Fibroblast of pulmonary artery (primary cell): ENCODE results near the gene L1TD1.

Source experiments
- DNase-seq: peaks from one replicate; pipeline ENCODE4 v3.0.0-alpha.2; 2010; ENCODE audit warnings: low read depth
- H3K4me3 ChIP-seq: replicated peaks from 2 replicates; pipeline ENCODE4 v1.5.1; 2011; ENCODE audit warnings: low read depth, mild to moderate bottlenecking, control low read depth, low read length, moderate library complexity
- TF ChIP-seq, protein P1 (sequence below): IDR thresholded peaks from 2 replicates; pipeline ENCODE4 v1.5.1; 2011; ENCODE audit warnings: mild to moderate bottlenecking, control low read depth, low read length, inconsistent platforms; ENCODE audit errors: missing control alignments

Gene L1TD1

DNA sequence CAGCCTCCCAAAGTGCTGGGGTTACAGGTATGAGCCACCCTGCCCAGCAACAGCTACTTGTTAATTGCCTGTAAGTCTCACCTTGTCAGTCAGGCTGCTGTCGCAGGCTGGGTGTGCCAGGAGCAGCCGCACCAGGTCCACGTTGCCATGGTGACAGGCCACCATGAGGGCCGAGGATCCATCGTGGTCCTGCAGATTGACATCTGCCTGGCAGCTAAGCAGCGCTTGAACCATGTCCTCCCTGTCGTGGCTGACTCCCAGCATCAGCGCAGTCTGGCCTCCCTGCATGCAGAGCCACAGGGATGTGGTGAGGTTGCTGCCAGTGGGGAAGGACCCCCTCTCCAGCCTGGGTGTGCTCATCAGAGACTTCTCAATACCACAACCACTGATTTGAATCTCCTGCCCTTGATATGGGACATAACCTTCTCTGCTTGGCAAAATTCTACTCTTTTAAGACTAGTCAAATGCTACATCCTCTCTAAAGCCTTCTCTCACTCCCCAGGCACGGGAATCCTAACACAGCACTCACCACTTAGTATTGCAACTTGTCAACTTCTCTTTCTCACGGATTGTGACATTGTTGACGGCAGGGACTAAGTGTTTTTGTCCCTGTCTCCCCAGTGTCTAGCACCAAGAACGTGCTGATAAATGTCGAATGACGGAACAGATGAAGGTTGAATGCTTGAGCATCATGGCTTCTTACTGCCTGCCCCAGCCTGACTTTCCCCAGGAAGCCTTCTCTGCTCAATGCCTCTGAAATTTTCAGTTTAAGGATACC is 52.9 kb downstream of the L1TD1 start:
- TF ChIP-seq, protein P1, sequence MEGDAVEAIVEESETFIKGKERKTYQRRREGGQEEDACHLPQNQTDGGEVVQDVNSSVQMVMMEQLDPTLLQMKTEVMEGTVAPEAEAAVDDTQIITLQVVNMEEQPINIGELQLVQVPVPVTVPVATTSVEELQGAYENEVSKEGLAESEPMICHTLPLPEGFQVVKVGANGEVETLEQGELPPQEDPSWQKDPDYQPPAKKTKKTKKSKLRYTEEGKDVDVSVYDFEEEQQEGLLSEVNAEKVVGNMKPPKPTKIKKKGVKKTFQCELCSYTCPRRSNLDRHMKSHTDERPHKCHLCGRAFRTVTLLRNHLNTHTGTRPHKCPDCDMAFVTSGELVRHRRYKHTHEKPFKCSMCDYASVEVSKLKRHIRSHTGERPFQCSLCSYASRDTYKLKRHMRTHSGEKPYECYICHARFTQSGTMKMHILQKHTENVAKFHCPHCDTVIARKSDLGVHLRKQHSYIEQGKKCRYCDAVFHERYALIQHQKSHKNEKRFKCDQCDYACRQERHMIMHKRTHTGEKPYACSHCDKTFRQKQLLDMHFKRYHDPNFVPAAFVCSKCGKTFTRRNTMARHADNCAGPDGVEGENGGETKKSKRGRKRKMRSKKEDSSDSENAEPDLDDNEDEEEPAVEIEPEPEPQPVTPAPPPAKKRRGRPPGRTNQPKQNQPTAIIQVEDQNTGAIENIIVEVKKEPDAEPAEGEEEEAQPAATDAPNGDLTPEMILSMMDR, result no peak
- no peak overlapping the region for H3K4me3 ChIP-seq
- no peak for DNase-seq

DNA sequence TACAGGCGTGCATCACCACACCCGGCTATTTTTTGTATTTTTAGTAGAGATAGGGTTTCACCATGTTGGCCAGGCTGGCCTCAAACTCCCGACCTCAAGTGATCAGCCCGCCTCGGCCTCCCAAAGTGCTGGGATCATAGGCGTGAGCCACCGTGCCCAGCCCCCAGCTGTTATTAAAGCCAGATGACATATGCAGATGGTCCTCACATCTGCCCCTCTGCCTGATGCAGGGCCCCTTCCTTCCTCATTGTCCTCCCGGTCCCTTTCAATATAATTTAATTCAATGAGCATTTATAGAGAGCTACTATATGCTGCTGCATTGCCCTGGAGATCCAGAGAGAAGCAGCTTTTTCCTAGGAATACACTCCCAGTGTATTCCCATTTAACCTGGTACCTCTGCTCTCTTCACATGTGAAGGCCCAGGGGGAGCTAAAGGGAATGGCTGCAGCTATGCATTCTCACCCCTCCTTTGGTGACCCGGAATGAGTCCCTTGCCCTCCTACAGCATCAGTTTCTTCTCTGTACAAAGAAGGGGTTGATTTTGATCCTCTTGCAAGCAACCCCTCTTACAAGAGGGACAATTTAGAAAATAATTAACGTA is 55.6 kb downstream of the L1TD1 start:
- no peak overlapping the region for H3K4me3 ChIP-seq
- TF ChIP-seq, protein P1, result no peak
- DNase-seq, result no peak

DNA sequence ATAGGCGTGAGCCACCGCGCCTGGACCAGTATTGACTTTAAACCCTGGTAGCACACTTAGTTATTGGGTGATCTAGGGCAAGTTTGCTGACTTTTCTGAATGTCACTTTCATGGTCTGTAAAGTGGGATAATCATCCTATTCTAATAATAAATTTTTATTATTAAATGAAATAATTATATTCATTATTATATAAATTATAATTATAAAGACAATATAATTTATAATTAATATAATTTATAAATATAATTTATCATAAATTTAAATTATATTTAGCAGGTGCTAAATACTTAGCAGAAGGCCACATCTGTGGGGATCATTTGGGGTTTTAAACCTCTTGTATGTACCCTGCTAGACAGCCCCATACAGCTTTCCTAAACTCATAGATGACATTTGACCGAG is 64.9 kb downstream of the L1TD1 start:
- TF ChIP-seq, protein P1, result no peak
- H3K4me3 ChIP-seq, result no peak overlapping the region
- no peak for DNase-seq

DNA sequence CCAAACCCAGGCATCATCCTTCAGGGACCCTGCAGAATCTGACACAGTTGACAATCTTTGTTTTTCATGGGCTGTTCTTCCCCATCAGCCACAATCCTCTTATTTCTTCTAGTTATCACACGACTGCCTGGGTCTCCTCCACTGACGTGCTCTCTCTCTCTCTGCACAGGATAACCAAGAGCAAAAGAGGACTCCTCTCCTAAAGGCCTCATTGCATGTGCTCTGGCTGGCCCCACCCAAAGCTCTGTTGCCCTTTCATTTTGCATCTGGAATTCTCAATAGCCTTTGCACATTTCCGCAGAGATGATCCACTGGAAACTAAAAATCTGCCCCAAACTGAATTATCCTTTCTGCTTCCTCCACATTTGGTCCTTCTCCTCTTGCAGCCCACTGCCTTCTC is 66.0 kb downstream of the L1TD1 start:
- TF ChIP-seq, protein P1, result no peak
- no peak for DNase-seq

More for the DNA sequence above, 66.0 kb downstream of the L1TD1 start:
- no peak overlapping the region for H3K4me3 ChIP-seq
